KMS-11 (cell line): Measurements from ENCODE around the gene TMEM161A.
A peak's percentile ranks its signal among the peaks of the same experiment; 100 is the strongest.

Experiments used
- H2AFZ ChIP-seq: fragments of 200-600 bp; sonication (generic); 2 replicates; pipeline ENCODE4 v1.6.1; 2016; ENCODE audit warnings: antibody characterized with exemption, mixed run types, low read depth
- H3K27ac ChIP-seq: fragments of 200-600 bp; sonication (generic); 2 replicates; pipeline ENCODE4 v1.6.1; 2016; ENCODE audit warnings: mild to moderate bottlenecking, mixed run types
- H3K27me3 ChIP-seq: fragments of 200-600 bp; sonication (generic); 2 replicates; pipeline ENCODE4 v1.6.1; 2017; ENCODE audit warnings: mild to moderate bottlenecking, low read depth, mixed run types, moderate library complexity; ENCODE audit not compliant: insufficient read depth
- H3K36me3 ChIP-seq: fragments of 200-600 bp; sonication (generic); 2 replicates; pipeline ENCODE4 v1.6.1; 2017; ENCODE audit warnings: mild to moderate bottlenecking, mixed run types; ENCODE audit not compliant: insufficient read depth
- H3K4me1 ChIP-seq: fragments of 200-600 bp; sonication (generic); 2 replicates; pipeline ENCODE4 v1.6.1; 2016; ENCODE audit warnings: mild to moderate bottlenecking, low read depth, mixed run types; ENCODE audit not compliant: poor library complexity, severe bottlenecking
- H3K4me2 ChIP-seq: fragments of 200-600 bp; sonication (generic); 2 replicates; pipeline ENCODE4 v1.7.0; 2016; ENCODE audit warnings: mild to moderate bottlenecking, mixed run types
- H3K4me3 ChIP-seq: fragments of 200-600 bp; sonication (generic); IDR thresholded peaks from 2 replicates; pipeline ENCODE4 v1.6.1; 2017; ENCODE audit warnings: low read depth, low read length, mixed read lengths; ENCODE audit not compliant: insufficient read depth
- H3K79me2 ChIP-seq: fragments of 200-600 bp; sonication (generic); 2 replicates; pipeline ENCODE4 v1.6.1; 2016; ENCODE audit warnings: low read depth, mixed run types; ENCODE audit not compliant: insufficient read depth
- H3K9ac ChIP-seq: fragments of 200-600 bp; sonication (generic); 2 replicates; pipeline ENCODE4 v1.6.1; 2016; ENCODE audit warnings: mild to moderate bottlenecking, mixed run types
- H4K20me1 ChIP-seq: fragments of 200-600 bp; sonication (generic); 2 replicates; pipeline ENCODE4 v1.6.1; 2016; ENCODE audit warnings: mild to moderate bottlenecking, mixed run types; ENCODE audit not compliant: insufficient read depth
- TF ChIP-seq, protein P1 (sequence below): fragments of 200-600 bp; sonication (generic); conservative IDR thresholded peaks from 2 replicates; pipeline ENCODE4 v1.6.1; 2017; ENCODE audit warnings: low read depth, mild to moderate bottlenecking, antibody characterized with exemption, low read length, moderate library complexity, mixed read lengths

TMEM161A gene

DNA sequence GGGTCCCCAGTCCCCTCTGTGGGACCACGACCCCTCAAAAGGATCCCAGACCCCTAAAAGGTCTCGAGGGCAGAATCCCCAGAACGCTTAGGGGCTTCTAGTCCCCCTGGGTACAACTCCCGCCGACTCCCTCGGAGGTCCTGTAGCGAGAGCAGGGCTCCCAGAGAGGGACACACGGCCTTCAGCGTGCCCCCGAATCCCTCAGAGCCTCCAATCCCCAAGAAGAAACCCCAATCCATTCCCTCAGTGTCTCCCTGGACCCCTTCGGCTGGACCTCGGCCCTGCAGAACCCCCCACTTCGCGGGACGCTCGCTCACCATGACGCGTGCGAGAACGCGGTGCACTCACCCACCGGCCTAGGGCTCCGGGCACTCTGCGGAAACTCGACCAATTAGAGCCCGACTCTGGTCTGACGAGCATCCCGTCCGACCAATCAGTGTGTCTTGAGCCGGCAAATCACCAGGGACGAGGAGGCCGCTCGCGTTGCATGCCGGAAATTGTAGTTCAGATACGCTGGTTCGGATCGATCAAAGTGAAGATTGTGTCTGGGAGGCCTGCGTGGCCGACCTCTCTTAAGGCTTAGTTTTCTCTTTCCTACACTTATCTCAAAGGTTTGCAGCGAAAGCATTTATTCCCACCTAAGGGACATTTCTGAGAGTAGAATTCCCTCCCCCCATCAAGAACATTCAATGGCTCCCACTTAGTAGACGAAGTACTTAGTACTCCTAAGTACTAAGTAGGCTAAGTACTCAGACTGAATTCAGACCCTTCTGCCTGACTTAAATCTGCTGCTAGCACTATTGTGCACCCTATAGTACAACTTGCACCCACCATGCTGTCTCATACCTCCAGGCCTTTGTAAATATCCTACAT, at the start of gene TMEM161A:
Gene TMEM161A, minus strand, starts transcription at position 370 of the 873 bp plus-strand sequence. Its CDS starts 50 bp downstream, at position 320.
- Histone ChIP-seq H2AFZ (peak within 1 kb of the TSS; percentile 88), H3K4me3 (peak within 1 kb of the TSS; percentile 34), H3K9ac (peak within 1 kb of the TSS; percentile 91), H4K20me1 (no peaks in the 10 kb centered on the region), H3K36me3 (no peaks in the 10 kb centered on the region), H3K27ac (peak within 1 kb of the TSS; percentile 42), H3K79me2 (peaks cover 12% of the 10 kb centered on the region; the same call in 1 of the 2 replicates), H3K27me3 (no peaks in the 10 kb centered on the region), H3K4me1 (no peaks in the 10 kb centered on the region), H3K4me2 (peak within 1 kb of the TSS; percentile 85)
- TF ChIP-seq, protein P1, sequence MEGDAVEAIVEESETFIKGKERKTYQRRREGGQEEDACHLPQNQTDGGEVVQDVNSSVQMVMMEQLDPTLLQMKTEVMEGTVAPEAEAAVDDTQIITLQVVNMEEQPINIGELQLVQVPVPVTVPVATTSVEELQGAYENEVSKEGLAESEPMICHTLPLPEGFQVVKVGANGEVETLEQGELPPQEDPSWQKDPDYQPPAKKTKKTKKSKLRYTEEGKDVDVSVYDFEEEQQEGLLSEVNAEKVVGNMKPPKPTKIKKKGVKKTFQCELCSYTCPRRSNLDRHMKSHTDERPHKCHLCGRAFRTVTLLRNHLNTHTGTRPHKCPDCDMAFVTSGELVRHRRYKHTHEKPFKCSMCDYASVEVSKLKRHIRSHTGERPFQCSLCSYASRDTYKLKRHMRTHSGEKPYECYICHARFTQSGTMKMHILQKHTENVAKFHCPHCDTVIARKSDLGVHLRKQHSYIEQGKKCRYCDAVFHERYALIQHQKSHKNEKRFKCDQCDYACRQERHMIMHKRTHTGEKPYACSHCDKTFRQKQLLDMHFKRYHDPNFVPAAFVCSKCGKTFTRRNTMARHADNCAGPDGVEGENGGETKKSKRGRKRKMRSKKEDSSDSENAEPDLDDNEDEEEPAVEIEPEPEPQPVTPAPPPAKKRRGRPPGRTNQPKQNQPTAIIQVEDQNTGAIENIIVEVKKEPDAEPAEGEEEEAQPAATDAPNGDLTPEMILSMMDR: no peak

- Histone ChIP-seq H3K9ac (no peak overlapping the region), H3K79me2 (peaks cover 25% of the 10 kb centered on the region), H3K36me3 (no peaks in the 10 kb centered on the region), H3K27me3 (no peaks in the 10 kb centered on the region), H2AFZ (no peak overlapping the region), H4K20me1 (no peaks in the 10 kb centered on the region), H3K27ac (no peak overlapping the region), H3K4me2 (no peak overlapping the region), H3K4me1 (peaks cover 12% of the 10 kb centered on the region), H3K4me3 (no peak overlapping the region)
- TF ChIP-seq, protein P1: no peak
Observed at GRCh38 chr19:19186742-19187141, 48.5 kb upstream of the TMEM161A start.

- Histone ChIP-seq H3K27ac (no peak overlapping the region), H3K27me3 (no peaks in the 10 kb centered on the region), H2AFZ (no peak overlapping the region), H3K36me3 (no peaks in the 10 kb centered on the region), H3K79me2 (peaks cover 18% of the 10 kb centered on the region), H3K9ac (no peak overlapping the region), H3K4me2 (no peak overlapping the region), H3K4me3 (no peak overlapping the region), H3K4me1 (peaks cover 17% of the 10 kb centered on the region), H4K20me1 (no peaks in the 10 kb centered on the region)
- TF ChIP-seq, protein P1: peak; percentile 77
Observed at GRCh38 chr19:19185853-19186740, 47.8 kb upstream of the TMEM161A start.

DNA sequence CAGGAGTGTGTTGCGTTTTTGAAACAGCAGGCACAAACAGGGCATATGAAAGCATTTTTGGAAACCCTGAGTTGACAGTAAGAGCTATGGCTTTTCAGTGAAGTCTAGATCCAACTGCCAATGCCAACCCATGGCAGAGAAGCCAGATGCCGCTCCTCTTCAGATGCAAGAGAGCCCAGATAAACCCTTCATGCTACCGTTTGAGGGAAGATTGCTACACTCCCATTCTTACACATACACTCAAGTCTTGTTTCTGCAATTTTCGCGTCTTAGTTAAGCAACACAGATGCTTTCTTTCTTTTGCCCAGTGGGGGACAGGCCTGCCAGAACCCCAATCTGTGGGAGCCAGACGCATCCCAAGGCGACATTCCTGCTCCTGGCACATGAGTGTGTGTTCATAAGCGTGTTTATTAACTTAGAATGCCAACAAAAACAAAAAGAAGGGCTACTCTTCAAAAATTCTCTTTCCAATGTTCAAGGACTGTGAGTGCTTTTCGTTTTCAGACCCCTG, 43.3 kb upstream of the TMEM161A start:
- Histone ChIP-seq H2AFZ (no peak overlapping the region), H3K9ac (no peak overlapping the region), H3K79me2 (no peaks in the 10 kb centered on the region), H3K4me1 (peaks cover 34% of the 10 kb centered on the region), H3K27me3 (no peaks in the 10 kb centered on the region), H3K4me2 (no peak overlapping the region), H3K4me3 (no peak overlapping the region), H3K36me3 (no peaks in the 10 kb centered on the region), H4K20me1 (no peaks in the 10 kb centered on the region), H3K27ac (0 out of 2 replicates have a peak overlapping the region, but pooled peaks have one; percentile 75)
- TF ChIP-seq, protein P1: no peak
